ENCODE measurements around the gene PROX2. TPM values are rescaled to one million over a fixed set of nuclear protein-coding genes. Genes with fewer than 3 reads are reported as not detected.

PROX2 gene
- total RNA-seq, 1 experiment from 2014 or later = not detected

GRCh38 chr14:74853581-74853980 lies 22.4 kb downstream of the PROX2 start:
- Histone ChIP-seq H3K36me3 (no peaks in the 10 kb centered on the region), H3K9me3 (replicated peaks) (no peaks in the 10 kb centered on the region), H3K27me3 (no peaks in the 10 kb centered on the region), H3K27ac (no peak overlapping the region), H3K4me3 (no peak overlapping the region), H3K4me1 (no peaks in the 10 kb centered on the region)
- DNase-seq = no peak

- Histone ChIP-seq H3K4me3 (no peak overlapping the region), H3K9me3 (replicated peaks) (no peaks in the 10 kb centered on the region), H3K27me3 (no peaks in the 10 kb centered on the region), H3K27ac (no peak overlapping the region), H3K36me3 (no peaks in the 10 kb centered on the region), H3K4me1 (no peaks in the 10 kb centered on the region)
- DNase-seq = no peak
These were observed 22.9 kb downstream of the PROX2 start for GRCh38 chr14:74852922-74853530.

- no peak overlapping the region for H3K27ac ChIP-seq
- H3K4me3 ChIP-seq = no peak overlapping the region
- no peaks in the 10 kb centered on the region for H3K9me3 ChIP-seq (replicated peaks)
- no peaks in the 10 kb centered on the region for H3K27me3 ChIP-seq
- peaks cover 3% of the 10 kb centered on the region; the same call in 1 of the 2 replicates for H3K4me1 ChIP-seq
- H3K36me3 ChIP-seq = no peaks in the 10 kb centered on the region; the same call in 1 of the 2 replicates
- DNase-seq = no peak
These were observed 27.2 kb downstream of the PROX2 start for GRCh38 chr14:74848768-74849167.

- Histone ChIP-seq H3K36me3 (no peaks in the 10 kb centered on the region; the same call in 1 of the 2 replicates), H3K27me3 (no peaks in the 10 kb centered on the region), H3K4me1 (peaks cover 3% of the 10 kb centered on the region; the same call in 1 of the 2 replicates), H3K9me3 (replicated peaks) (no peaks in the 10 kb centered on the region), H3K4me3 (no peak overlapping the region), H3K27ac (no peak overlapping the region)
- no peak for DNase-seq
These were observed 28.8 kb downstream of the PROX2 start for GRCh38 chr14:74846968-74847665.

GRCh38 chr14:74846168-74846567 lies 29.8 kb downstream of the PROX2 start:
- H3K27ac ChIP-seq = no peak overlapping the region

GRCh38 chr14:74843653-74844052 lies 32.3 kb downstream of the PROX2 start:
- Histone ChIP-seq H3K27me3 (no peaks in the 10 kb centered on the region), H3K27ac (no peak overlapping the region), H3K4me1 (peaks cover 3% of the 10 kb centered on the region; the same call in 1 of the 2 replicates), H3K9me3 (replicated peaks) (no peaks in the 10 kb centered on the region), H3K4me3 (no peak overlapping the region), H3K36me3 (no peaks in the 10 kb centered on the region; the same call in 1 of the 2 replicates)
- DNase-seq = no peak

More at GRCh38 chr14:74846168-74846567, 29.8 kb downstream of the PROX2 start:
- H3K4me3 ChIP-seq = no peak overlapping the region
- no peak for DNase-seq
- peaks cover 3% of the 10 kb centered on the region; the same call in 1 of the 2 replicates for H3K4me1 ChIP-seq
- H3K36me3 ChIP-seq = no peaks in the 10 kb centered on the region; the same call in 1 of the 2 replicates
- no peaks in the 10 kb centered on the region for H3K9me3 ChIP-seq (replicated peaks)
- H3K27me3 ChIP-seq = no peaks in the 10 kb centered on the region

GRCh38 chr14:74841230-74842207 lies 34.4 kb downstream of the PROX2 start:
- no peaks in the 10 kb centered on the region; the same call in 1 of the 2 replicates for H3K36me3 ChIP-seq
- no peak for DNase-seq
- H3K4me1 ChIP-seq = peaks cover 3% of the 10 kb centered on the region; the same call in 1 of the 2 replicates
- no peaks in the 10 kb centered on the region for H3K27me3 ChIP-seq
- H3K4me3 ChIP-seq = no peak overlapping the region
- H3K27ac ChIP-seq = no peak overlapping the region
- no peaks in the 10 kb centered on the region for H3K9me3 ChIP-seq (replicated peaks)

GRCh38 chr14:74840603-74841030 lies 35.3 kb downstream of the PROX2 start:
- Histone ChIP-seq H3K27me3 (no peaks in the 10 kb centered on the region), H3K4me1 (no peaks in the 10 kb centered on the region), H3K27ac (no peak overlapping the region), H3K9me3 (replicated peaks) (no peaks in the 10 kb centered on the region), H3K36me3 (peaks cover 6% of the 10 kb centered on the region), H3K4me3 (no peak overlapping the region)
- no peak for DNase-seq

- Histone ChIP-seq H3K36me3 (peaks cover 9% of the 10 kb centered on the region), H3K27ac (no peak overlapping the region)
- DNase-seq = no peak
These were observed 37.8 kb downstream of the PROX2 start for GRCh38 chr14:74838166-74838565.

GRCh38 chr14:74836251-74836960 lies 39.5 kb downstream of the PROX2 start:
- no peak for DNase-seq

More at GRCh38 chr14:74838166-74838565, 37.8 kb downstream of the PROX2 start:
- Histone ChIP-seq H3K4me1 (no peaks in the 10 kb centered on the region), H3K9me3 (replicated peaks) (no peaks in the 10 kb centered on the region), H3K27me3 (no peaks in the 10 kb centered on the region), H3K4me3 (no peak overlapping the region)

GRCh38 chr14:74835645-74836250 lies 40.2 kb downstream of the PROX2 start:
- no peak overlapping the region for H3K4me3 ChIP-seq
- no peak for DNase-seq
- H3K27me3 ChIP-seq = no peaks in the 10 kb centered on the region
- H3K36me3 ChIP-seq = peaks cover 21% of the 10 kb centered on the region
- H3K27ac ChIP-seq = no peak overlapping the region
- no peaks in the 10 kb centered on the region for H3K9me3 ChIP-seq (replicated peaks)
- no peaks in the 10 kb centered on the region for H3K4me1 ChIP-seq

More at GRCh38 chr14:74836251-74836960, 39.5 kb downstream of the PROX2 start:
- Histone ChIP-seq H3K4me3 (no peak overlapping the region), H3K36me3 (peaks cover 17% of the 10 kb centered on the region), H3K27ac (no peak overlapping the region), H3K4me1 (no peaks in the 10 kb centered on the region), H3K9me3 (replicated peaks) (no peaks in the 10 kb centered on the region), H3K27me3 (no peaks in the 10 kb centered on the region)

- Histone ChIP-seq H3K9me3 (replicated peaks) (no peaks in the 10 kb centered on the region), H3K27me3 (no peaks in the 10 kb centered on the region)
- no peak for DNase-seq
These were observed 41.1 kb downstream of the PROX2 start for GRCh38 chr14:74834692-74835392.

GRCh38 chr14:74832849-74833248 lies 43.1 kb downstream of the PROX2 start:
- H3K27me3 ChIP-seq = no peaks in the 10 kb centered on the region
- H3K4me1 ChIP-seq = no peaks in the 10 kb centered on the region
- H3K27ac ChIP-seq = no peak overlapping the region

More at GRCh38 chr14:74834692-74835392, 41.1 kb downstream of the PROX2 start:
- Histone ChIP-seq H3K36me3 (peaks cover 28% of the 10 kb centered on the region), H3K4me1 (no peaks in the 10 kb centered on the region), H3K4me3 (no peak overlapping the region), H3K27ac (no peak overlapping the region)

More at GRCh38 chr14:74832849-74833248, 43.1 kb downstream of the PROX2 start:
- Histone ChIP-seq H3K9me3 (replicated peaks) (no peaks in the 10 kb centered on the region), H3K36me3 (peaks cover 36% of the 10 kb centered on the region), H3K4me3 (no peak overlapping the region)
- no peak for DNase-seq

Data from SJCRH30 (cell line).